Astrocyte (in vitro differentiated cells and primary cell): Measurements from ENCODE around the gene LPGAT1.

Experiments
- EZH2 ChIP-seq: IDR thresholded peaks from 2 replicates; pipeline ENCODE4 v1.6.1; 2012; ENCODE audit warnings: mild to moderate bottlenecking, low read length, inconsistent platforms; ENCODE audit not compliant: insufficient read depth
- TF ChIP-seq, protein P1 (sequence below): IDR thresholded peaks from 2 replicates; pipeline ENCODE4 v1.5.1; 2011; ENCODE audit warnings: low read depth, mild to moderate bottlenecking, inconsistent platforms, low read length, moderate library complexity; ENCODE audit not compliant: insufficient read depth

DNA sequence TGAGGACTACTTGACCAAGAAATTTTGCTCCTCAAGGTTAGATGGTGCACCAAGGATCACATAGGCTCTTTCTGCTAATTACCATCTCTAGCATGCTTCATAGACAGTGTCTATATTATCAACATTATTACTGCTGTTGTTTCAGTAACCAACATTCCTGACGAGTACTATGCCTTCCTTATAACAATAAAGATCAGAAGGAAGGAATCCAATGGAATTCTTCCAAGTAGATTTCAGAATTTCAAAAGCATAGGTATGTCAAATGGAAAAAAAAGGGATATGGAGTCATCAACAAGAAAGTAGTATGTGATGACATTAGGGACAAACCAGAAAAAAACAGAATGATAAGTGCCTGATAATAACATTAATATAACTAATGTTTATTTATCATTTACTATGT lies 39.6 kb upstream of the LPGAT1 start:
- TF ChIP-seq, protein P1, sequence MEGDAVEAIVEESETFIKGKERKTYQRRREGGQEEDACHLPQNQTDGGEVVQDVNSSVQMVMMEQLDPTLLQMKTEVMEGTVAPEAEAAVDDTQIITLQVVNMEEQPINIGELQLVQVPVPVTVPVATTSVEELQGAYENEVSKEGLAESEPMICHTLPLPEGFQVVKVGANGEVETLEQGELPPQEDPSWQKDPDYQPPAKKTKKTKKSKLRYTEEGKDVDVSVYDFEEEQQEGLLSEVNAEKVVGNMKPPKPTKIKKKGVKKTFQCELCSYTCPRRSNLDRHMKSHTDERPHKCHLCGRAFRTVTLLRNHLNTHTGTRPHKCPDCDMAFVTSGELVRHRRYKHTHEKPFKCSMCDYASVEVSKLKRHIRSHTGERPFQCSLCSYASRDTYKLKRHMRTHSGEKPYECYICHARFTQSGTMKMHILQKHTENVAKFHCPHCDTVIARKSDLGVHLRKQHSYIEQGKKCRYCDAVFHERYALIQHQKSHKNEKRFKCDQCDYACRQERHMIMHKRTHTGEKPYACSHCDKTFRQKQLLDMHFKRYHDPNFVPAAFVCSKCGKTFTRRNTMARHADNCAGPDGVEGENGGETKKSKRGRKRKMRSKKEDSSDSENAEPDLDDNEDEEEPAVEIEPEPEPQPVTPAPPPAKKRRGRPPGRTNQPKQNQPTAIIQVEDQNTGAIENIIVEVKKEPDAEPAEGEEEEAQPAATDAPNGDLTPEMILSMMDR, result no peak
- TF ChIP-seq EZH2, result no peak
